ENCODE data around the gene ADAMTS19.

GRCh38 chr5:129770024-129770820 is 310.1 kb downstream of the ADAMTS19 start:
- no peak for TF ChIP-seq MCM3 (IDR thresholded peaks at IDR 0.05)
- no peak for TF ChIP-seq BHLHE40 (IDR thresholded peaks at IDR 0.05; ENCODE audit: low read length)

All from K562 (cell line).